ENCODE measurements around the gene ALX4. TPM values are rescaled to one million over a fixed set of nuclear protein-coding genes. Genes with fewer than 3 reads are reported as not detected.
A peak's percentile ranks its signal among the peaks of the same experiment; 100 is the strongest.

The ALX4 gene
- polyA plus RNA-seq, 1 of the 3 experiments (the other 2 are of a cell fraction), result under 0.01 TPM

DNA sequence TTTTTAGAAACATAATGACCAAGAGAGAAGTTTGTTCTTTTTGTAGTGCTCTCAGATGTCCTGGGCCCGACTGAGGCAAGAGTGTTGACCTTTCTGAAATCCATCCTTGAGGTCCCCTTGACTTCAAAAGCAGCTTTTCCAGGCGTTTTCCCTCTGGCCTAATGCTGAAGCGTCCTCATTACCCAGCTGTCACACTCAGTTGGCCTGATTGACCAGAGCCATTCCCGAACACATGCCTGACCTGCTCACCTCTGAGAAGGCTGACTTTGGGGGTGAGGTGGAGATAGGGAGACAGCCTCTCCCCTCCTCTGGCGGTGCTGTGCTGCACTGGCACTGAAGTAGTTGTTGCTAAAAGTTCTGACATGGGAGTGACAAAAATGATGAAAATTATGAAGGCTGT lies 66.9 kb downstream of the ALX4 start:
- TF ChIP-seq, protein P1, sequence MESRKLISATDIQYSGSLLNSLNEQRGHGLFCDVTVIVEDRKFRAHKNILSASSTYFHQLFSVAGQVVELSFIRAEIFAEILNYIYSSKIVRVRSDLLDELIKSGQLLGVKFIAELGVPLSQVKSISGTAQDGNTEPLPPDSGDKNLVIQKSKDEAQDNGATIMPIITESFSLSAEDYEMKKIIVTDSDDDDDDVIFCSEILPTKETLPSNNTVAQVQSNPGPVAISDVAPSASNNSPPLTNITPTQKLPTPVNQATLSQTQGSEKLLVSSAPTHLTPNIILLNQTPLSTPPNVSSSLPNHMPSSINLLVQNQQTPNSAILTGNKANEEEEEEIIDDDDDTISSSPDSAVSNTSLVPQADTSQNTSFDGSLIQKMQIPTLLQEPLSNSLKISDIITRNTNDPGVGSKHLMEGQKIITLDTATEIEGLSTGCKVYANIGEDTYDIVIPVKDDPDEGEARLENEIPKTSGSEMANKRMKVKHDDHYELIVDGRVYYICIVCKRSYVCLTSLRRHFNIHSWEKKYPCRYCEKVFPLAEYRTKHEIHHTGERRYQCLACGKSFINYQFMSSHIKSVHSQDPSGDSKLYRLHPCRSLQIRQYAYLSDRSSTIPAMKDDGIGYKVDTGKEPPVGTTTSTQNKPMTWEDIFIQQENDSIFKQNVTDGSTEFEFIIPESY (IDR thresholded peaks at IDR 0.05; ENCODE audit: borderline replicate concordance, low read depth), result no peak
- no peak for TF ChIP-seq SIN3A (IDR thresholded peaks at IDR 0.05; ENCODE audit: borderline replicate concordance, low read depth, low read length)
- TF ChIP-seq YY1 (IDR thresholded peaks at IDR 0.05; ENCODE audit: low read depth), result no peak
- no peak for TF ChIP-seq NFIC (IDR thresholded peaks at IDR 0.05; ENCODE audit: borderline replicate concordance)
- no peak for TF ChIP-seq EZH2phosphoT487 (IDR thresholded peaks at IDR 0.05; ENCODE audit: borderline replicate concordance, low read depth)
- no peak for TF ChIP-seq JUND (IDR thresholded peaks at IDR 0.05)
- TF ChIP-seq MXI1 (IDR thresholded peaks at IDR 0.05; ENCODE audit: low read depth, low read length), result no peak
- no peak for TF ChIP-seq TCF12 (IDR thresholded peaks at IDR 0.05)
- TF ChIP-seq, protein P2, sequence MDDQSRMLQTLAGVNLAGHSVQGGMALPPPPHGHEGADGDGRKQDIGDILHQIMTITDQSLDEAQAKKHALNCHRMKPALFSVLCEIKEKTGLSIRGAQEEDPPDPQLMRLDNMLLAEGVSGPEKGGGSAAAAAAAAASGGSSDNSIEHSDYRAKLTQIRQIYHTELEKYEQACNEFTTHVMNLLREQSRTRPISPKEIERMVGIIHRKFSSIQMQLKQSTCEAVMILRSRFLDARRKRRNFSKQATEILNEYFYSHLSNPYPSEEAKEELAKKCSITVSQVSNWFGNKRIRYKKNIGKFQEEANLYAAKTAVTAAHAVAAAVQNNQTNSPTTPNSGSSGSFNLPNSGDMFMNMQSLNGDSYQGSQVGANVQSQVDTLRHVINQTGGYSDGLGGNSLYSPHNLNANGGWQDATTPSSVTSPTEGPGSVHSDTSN (IDR thresholded peaks at IDR 0.05), result no peak
- no peak for TF ChIP-seq GABPA (IDR thresholded peaks at IDR 0.05; ENCODE audit: low read depth)
- no peak for TF ChIP-seq TEAD4 (IDR thresholded peaks at IDR 0.05; ENCODE audit: borderline replicate concordance, insufficient read depth)
- TF ChIP-seq, protein P3, sequence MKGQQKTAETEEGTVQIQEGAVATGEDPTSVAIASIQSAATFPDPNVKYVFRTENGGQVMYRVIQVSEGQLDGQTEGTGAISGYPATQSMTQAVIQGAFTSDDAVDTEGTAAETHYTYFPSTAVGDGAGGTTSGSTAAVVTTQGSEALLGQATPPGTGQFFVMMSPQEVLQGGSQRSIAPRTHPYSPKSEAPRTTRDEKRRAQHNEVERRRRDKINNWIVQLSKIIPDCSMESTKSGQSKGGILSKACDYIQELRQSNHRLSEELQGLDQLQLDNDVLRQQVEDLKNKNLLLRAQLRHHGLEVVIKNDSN (IDR thresholded peaks at IDR 0.05; ENCODE audit: borderline replicate concordance, low read depth), result no peak
- TF ChIP-seq, protein P4, sequence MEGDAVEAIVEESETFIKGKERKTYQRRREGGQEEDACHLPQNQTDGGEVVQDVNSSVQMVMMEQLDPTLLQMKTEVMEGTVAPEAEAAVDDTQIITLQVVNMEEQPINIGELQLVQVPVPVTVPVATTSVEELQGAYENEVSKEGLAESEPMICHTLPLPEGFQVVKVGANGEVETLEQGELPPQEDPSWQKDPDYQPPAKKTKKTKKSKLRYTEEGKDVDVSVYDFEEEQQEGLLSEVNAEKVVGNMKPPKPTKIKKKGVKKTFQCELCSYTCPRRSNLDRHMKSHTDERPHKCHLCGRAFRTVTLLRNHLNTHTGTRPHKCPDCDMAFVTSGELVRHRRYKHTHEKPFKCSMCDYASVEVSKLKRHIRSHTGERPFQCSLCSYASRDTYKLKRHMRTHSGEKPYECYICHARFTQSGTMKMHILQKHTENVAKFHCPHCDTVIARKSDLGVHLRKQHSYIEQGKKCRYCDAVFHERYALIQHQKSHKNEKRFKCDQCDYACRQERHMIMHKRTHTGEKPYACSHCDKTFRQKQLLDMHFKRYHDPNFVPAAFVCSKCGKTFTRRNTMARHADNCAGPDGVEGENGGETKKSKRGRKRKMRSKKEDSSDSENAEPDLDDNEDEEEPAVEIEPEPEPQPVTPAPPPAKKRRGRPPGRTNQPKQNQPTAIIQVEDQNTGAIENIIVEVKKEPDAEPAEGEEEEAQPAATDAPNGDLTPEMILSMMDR (IDR thresholded peaks at IDR 0.05), result no peak
- TF ChIP-seq RCOR1 (IDR thresholded peaks at IDR 0.05; ENCODE audit: low read length), result no peak
- TF ChIP-seq SMC3 (IDR thresholded peaks at IDR 0.05; ENCODE audit: low read depth, low read length), result no peak
- no peak for TF ChIP-seq FOXJ3 (CRISPR knock-in tag; IDR thresholded peaks at IDR 0.05)
- no peak for TF ChIP-seq FOXM1 (IDR thresholded peaks at IDR 0.05; ENCODE audit: low read depth)
- TF ChIP-seq, protein P5, sequence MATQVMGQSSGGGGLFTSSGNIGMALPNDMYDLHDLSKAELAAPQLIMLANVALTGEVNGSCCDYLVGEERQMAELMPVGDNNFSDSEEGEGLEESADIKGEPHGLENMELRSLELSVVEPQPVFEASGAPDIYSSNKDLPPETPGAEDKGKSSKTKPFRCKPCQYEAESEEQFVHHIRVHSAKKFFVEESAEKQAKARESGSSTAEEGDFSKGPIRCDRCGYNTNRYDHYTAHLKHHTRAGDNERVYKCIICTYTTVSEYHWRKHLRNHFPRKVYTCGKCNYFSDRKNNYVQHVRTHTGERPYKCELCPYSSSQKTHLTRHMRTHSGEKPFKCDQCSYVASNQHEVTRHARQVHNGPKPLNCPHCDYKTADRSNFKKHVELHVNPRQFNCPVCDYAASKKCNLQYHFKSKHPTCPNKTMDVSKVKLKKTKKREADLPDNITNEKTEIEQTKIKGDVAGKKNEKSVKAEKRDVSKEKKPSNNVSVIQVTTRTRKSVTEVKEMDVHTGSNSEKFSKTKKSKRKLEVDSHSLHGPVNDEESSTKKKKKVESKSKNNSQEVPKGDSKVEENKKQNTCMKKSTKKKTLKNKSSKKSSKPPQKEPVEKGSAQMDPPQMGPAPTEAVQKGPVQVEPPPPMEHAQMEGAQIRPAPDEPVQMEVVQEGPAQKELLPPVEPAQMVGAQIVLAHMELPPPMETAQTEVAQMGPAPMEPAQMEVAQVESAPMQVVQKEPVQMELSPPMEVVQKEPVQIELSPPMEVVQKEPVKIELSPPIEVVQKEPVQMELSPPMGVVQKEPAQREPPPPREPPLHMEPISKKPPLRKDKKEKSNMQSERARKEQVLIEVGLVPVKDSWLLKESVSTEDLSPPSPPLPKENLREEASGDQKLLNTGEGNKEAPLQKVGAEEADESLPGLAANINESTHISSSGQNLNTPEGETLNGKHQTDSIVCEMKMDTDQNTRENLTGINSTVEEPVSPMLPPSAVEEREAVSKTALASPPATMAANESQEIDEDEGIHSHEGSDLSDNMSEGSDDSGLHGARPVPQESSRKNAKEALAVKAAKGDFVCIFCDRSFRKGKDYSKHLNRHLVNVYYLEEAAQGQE (IDR thresholded peaks at IDR 0.05; ENCODE audit: low read depth, low read length), result no peak
- ChIA-PET POLR2A (no interaction called here), CTCF (interaction anchor here (1.1 kb wide), 1 partner anchor 43 kb away, joined by 3 read pairs; no protein-coding TSS in a partner anchor)

More for the DNA sequence above, 66.9 kb downstream of the ALX4 start:
- Histone ChIP-seq H3F3A (replicated peaks; ENCODE audit: insufficient read depth) (peaks cover 17% of the 10 kb centered on the region), H3K9ac (no peak overlapping the region), H3K4me3 (ENCODE audit: low read depth in 2 of 2, low read length in 1 of 2) (no peak overlapping the region), H3K79me2 (ENCODE audit: insufficient read depth) (no peaks in the 10 kb centered on the region), H3K27ac (ENCODE audit: low read depth in 2 of 2, low read length in 1 of 2) (peak overlapping the region in 1 of 2 experiments; percentile 22; a peak in 1 of 4 replicates), H3K36me3 (replicated peaks in 1 of 2; ENCODE audit: control insufficient read depth in 1 of 2, insufficient read depth in 2 of 2, low read length in 1 of 2) (peaks cover 0 to 4% of the 10 kb centered on the region in 2 experiments), H3K27me3 (ENCODE audit: insufficient read depth) (no peaks in the 10 kb centered on the region), H4K20me1 (ENCODE audit: insufficient read depth) (no peaks in the 10 kb centered on the region), H3K9me3 (no peaks in the 10 kb centered on the region), H3K4me1 (ENCODE audit: control insufficient read depth in 1 of 2, insufficient read depth in 2 of 2, low read depth in 1 of 2, low read length in 1 of 2) (peaks cover 20 to 54% of the 10 kb centered on the region in 2 experiments), H3K9me2 (no peaks in the 10 kb centered on the region), H3K4me2 (0 out of 2 replicates have a peak overlapping the region, but pooled peaks have one; percentile 64), H2AFZ (ENCODE audit: low read depth) (no peak overlapping the region)
- WGBS (ENCODE audit: low lambda C conversion rate), result 81% methylated on average over 5 of the region's 5 CpGs
- DNase-seq, result no peak

Measured in SK-N-SH (cell line).